Type B pancreatic cell (in vitro differentiated cells): ENCODE results near the gene OR13A1. TPM values are rescaled to one million over a fixed set of nuclear protein-coding genes. Genes with fewer than 3 reads are reported as not detected.
"Not testable (repeated sequence)": the region's sequence is repeated elsewhere in the genome, so short reads cannot be mapped to it uniquely, and the experiment has no call there.

Experiments
- DNase-seq: peaks from one replicate; pipeline ENCODE4 v3.0.0; 2021; ENCODE audit warnings: mixed read lengths; ENCODE audit not compliant: unreplicated experiment; ENCODE audit errors: extremely low spot score
- H3K27ac Mint-ChIP-seq: 2 replicates; pipeline ENCODE4 v1.8.0; 2021; ENCODE audit warnings: mild to moderate bottlenecking, mixed read lengths
- H3K27me3 Mint-ChIP-seq: 2 replicates; pipeline ENCODE4 v1.8.0; 2021; ENCODE audit warnings: mixed read lengths
- H3K36me3 Mint-ChIP-seq: 2 replicates; pipeline ENCODE4 v1.8.0; 2021; ENCODE audit warnings: mixed read lengths
- H3K4me1 Mint-ChIP-seq: one replicate; pipeline ENCODE4 v1.8.0; 2021; ENCODE audit warnings: mixed read lengths; ENCODE audit not compliant: unreplicated experiment
- H3K4me3 Mint-ChIP-seq: 2 replicates; pipeline ENCODE4 v1.8.0; 2021; ENCODE audit warnings: mild to moderate bottlenecking, mixed read lengths
- H3K9me3 Mint-ChIP-seq: 2 replicates; pipeline ENCODE4 v1.8.0; 2021; ENCODE audit warnings: mixed read lengths
- total RNA-seq: library from RNA; stranded (reverse); gene quantifications from 2 replicates; pipeline ENCODE4 v1.2.1, GENCODE V29; 2021; ENCODE audit warnings: low replicate concordance
- TF ChIP-seq, protein P1 (sequence below): fragments of 200-600 bp; sonication (generic); conservative IDR thresholded peaks from 2 replicates; pipeline ENCODE4 v1.5.0; 2021; ENCODE audit warnings: antibody characterized with exemption, mild to moderate bottlenecking

Gene OR13A1
- total RNA-seq, 1 donor from 2014 or later, result 0.14 TPM

DNA sequence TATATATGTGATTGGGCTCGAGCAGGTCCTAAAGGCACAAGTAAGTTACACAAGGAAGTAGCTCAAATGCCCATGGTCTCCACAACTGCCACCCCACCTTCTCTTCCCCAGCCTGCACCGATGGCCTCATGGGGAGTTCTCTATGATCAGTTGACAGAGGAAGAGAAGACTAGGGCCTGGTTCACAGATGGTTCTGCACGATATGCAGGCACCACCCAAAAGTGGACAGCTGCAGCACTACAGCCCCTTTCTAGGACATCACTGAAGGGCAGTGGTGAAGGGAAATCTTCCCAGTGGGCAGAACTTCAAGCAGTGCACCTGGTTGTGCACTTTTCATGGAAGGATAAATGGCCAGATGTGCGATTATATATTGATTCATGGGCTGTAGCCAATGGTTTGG, 25.0 kb upstream of the OR13A1 start:
- not testable (repeated sequence) for H3K9me3 Mint-ChIP-seq, H3K4me1 Mint-ChIP-seq, DNase-seq, H3K4me3 Mint-ChIP-seq, H3K27ac Mint-ChIP-seq, H3K27me3 Mint-ChIP-seq, H3K36me3 Mint-ChIP-seq

DNA sequence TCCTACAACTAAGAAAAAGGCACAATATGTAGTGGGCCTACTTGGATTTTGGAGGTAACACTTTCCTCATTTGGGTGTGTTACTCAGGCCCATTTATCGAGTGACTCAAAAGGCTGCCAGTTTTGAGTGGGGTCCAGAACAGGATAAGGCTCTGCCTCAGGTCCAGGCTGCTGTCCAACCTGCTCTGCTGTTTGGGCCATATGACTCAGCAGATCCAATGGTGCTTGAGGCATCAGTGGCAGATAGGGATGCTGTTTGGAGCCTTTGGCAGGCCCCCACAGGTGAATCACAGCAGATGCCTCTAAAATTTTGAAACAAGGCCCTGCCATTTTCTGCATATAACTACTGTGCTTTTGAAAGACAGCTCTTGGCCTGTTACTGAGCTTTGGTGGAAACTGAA, 24.5 kb upstream of the OR13A1 start:
- H3K27me3 Mint-ChIP-seq, result no peaks in the 10 kb centered on the region
- TF ChIP-seq, protein P1, sequence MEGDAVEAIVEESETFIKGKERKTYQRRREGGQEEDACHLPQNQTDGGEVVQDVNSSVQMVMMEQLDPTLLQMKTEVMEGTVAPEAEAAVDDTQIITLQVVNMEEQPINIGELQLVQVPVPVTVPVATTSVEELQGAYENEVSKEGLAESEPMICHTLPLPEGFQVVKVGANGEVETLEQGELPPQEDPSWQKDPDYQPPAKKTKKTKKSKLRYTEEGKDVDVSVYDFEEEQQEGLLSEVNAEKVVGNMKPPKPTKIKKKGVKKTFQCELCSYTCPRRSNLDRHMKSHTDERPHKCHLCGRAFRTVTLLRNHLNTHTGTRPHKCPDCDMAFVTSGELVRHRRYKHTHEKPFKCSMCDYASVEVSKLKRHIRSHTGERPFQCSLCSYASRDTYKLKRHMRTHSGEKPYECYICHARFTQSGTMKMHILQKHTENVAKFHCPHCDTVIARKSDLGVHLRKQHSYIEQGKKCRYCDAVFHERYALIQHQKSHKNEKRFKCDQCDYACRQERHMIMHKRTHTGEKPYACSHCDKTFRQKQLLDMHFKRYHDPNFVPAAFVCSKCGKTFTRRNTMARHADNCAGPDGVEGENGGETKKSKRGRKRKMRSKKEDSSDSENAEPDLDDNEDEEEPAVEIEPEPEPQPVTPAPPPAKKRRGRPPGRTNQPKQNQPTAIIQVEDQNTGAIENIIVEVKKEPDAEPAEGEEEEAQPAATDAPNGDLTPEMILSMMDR, result no peak
- H3K36me3 Mint-ChIP-seq, result no peaks in the 10 kb centered on the region
- DNase-seq, result no peak
- H3K9me3 Mint-ChIP-seq, result no peaks in the 10 kb centered on the region
- no peaks in the 10 kb centered on the region for H3K4me1 Mint-ChIP-seq
- no peak overlapping the region for H3K27ac Mint-ChIP-seq
- no peak overlapping the region for H3K4me3 Mint-ChIP-seq

DNA sequence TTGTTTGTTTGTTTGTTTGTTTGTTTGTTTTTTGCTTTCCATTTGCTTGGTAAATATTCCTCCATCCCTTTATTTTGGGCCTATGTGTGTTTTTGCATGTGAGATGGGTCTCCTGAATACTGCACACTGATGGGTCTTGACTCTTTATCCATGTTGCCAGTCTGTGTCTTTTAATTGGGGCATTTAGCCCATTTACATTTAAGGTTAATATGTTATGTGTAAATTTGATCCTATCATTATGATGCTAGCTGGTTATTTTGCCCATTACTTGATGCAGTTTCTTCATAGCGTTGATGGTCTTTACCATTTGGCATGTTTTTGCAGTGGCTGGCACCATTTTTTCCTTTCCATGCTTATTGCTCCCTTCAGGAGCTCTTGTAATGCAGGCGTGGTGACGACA, 16.4 kb upstream of the OR13A1 start:
- not testable (repeated sequence) for H3K27ac Mint-ChIP-seq, H3K9me3 Mint-ChIP-seq, DNase-seq, H3K4me1 Mint-ChIP-seq, H3K27me3 Mint-ChIP-seq, H3K36me3 Mint-ChIP-seq, H3K4me3 Mint-ChIP-seq

DNA sequence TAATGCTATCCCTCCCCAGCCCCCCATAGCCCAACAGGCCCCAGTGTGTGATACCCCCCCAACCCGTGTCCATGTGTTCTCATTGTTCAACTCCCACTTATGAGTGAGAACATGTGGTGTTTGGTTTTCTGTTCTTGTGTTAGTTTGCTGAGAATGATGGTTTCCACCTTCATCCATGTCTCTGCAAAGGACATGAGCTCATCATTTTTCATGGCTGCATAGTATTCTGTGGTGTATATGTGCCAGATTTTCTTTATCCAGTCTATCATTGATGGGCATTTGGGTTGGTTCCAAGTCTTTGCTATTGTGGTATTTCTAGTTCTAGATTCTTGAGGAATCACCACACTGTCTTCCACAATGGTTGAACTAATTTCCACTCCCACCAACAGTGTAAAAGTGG, 11.5 kb upstream of the OR13A1 start:
- H3K27me3 Mint-ChIP-seq, H3K4me3 Mint-ChIP-seq, H3K27ac Mint-ChIP-seq, H3K9me3 Mint-ChIP-seq, H3K36me3 Mint-ChIP-seq, DNase-seq, H3K4me1 Mint-ChIP-seq: not testable (repeated sequence)

DNA sequence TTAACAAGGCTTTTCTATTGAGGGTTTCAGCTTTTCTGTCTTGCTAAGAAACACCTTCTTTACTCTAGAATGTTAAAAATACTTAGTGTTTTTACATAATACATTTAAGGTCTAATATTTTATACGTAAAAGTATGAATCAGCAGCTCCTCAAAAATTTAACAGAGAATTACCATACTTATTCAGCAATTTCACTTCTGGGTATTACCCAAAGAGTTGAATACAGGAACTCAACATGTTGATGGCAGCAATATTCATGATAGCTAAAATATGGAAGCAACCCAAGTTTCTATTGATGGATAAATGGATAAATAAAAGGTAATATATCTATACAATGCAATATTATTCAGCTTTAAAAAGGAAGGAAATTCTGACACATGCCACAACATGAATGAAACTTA, 9.7 kb upstream of the OR13A1 start:
- TF ChIP-seq, protein P1, result no peak
- Mint-ChIP-seq H3K4me3 (no peak overlapping the region), H3K4me1 (no peaks in the 10 kb centered on the region), H3K27me3 (peaks cover 4% of the 10 kb centered on the region), H3K27ac (no peak overlapping the region), H3K36me3 (no peaks in the 10 kb centered on the region), H3K9me3 (no peaks in the 10 kb centered on the region)
- no peak for DNase-seq

DNA sequence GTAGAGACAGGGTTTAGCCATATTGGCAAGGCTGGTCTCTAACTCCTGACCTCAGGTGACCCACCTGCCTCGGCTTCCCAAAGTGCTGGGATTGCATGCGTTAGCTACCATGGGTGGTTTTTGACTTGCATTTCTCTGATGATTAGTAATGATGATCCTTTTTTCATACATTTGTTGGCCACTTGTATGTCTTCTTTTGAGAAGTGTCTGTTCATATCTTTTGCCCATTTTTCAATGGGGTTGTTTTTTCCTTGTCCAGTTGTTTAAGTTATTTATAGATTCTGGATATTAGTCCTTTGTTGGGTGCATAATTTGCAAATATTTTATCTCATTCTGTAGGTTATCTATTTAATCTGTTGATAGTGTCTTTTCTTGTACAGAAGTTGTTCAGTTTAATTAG, 4.3 kb upstream of the OR13A1 start:
- no peaks in the 10 kb centered on the region for H3K4me1 Mint-ChIP-seq
- H3K36me3 Mint-ChIP-seq, result no peaks in the 10 kb centered on the region
- H3K9me3 Mint-ChIP-seq, result no peaks in the 10 kb centered on the region

DNA sequence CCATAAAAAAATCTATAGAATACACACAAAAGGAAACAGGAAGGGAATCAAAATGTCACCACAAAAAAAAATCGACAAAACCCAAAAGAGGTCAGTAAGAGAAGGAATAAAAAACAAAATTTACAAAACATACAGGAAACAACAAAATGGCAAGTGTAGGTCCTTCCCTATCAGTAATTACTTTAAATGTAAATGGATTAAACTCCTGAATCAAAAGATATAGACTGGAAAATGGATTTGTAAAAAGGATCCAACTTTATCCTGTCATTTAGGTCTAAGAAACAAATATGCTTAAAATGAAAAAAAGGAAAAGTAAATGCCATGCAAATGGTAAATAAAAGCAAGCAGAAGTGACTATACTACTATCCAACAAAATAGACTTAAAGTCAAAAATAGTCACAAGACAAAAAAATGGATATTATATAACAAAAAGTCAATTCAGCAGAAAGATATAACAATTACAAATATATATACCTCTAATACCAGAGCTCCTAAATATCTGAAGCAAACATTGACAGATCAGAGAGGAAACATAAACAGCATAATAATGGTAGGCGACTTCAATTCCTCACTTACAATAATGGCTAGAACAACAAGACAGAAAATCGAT, 2.0 kb downstream of the OR13A1 start:
- H3K36me3 Mint-ChIP-seq, result no peaks in the 10 kb centered on the region

More for the DNA sequence above, 4.3 kb upstream of the OR13A1 start:
- Mint-ChIP-seq H3K4me3 (no peak overlapping the region), H3K27me3 (no peaks in the 10 kb centered on the region), H3K27ac (no peak overlapping the region)
- no peak for DNase-seq
- TF ChIP-seq, protein P1, result no peak

More for the DNA sequence above, 2.0 kb downstream of the OR13A1 start:
- no peak overlapping the region for H3K4me3 Mint-ChIP-seq
- no peaks in the 10 kb centered on the region for H3K9me3 Mint-ChIP-seq
- TF ChIP-seq, protein P1, result no peak
- DNase-seq, result no peak
- no peaks in the 10 kb centered on the region for H3K4me1 Mint-ChIP-seq
- H3K27me3 Mint-ChIP-seq, result no peaks in the 10 kb centered on the region
- H3K27ac Mint-ChIP-seq, result no peak overlapping the region
